SK-N-SH treated with all-trans-retinoic acid at 6 μM for 48 hours (cell line): ENCODE results near the gene SLC16A12.

ENCODE experiments used
- ATAC-seq: fragments of 200-7000 bp; cut with Tn5 transposase; 3 replicates; pipeline ENCODE4 v1.9.1; 2020; ENCODE audit warnings: mild to moderate bottlenecking, moderate library complexity
- ARNTL ChIP-seq: fragments of 450-650 bp; formaldehyde crosslinking; IDR thresholded peaks from 2 replicates; pipeline ENCODE4 v1.5.0; 2020; ENCODE audit warnings: low read depth, mild to moderate bottlenecking, moderate library complexity, borderline replicate concordance
- BACH2 ChIP-seq: fragments of 250-450 bp; sonication (Bioruptor Pico); IDR thresholded peaks from 2 replicates; pipeline ENCODE4 v1.9.0; 2021; ENCODE audit warnings: mild to moderate bottlenecking, borderline replicate concordance
- CSDC2 ChIP-seq: fragments of 250-450 bp; sonication (Bioruptor Pico); IDR thresholded peaks from 2 replicates; pipeline ENCODE4 v1.5.0; 2020; ENCODE audit warnings: mild to moderate bottlenecking, moderate library complexity
- CSRNP3 ChIP-seq: fragments of 250-450 bp; sonication (Bioruptor Pico); IDR thresholded peaks from 2 replicates; pipeline ENCODE4 v1.5.1; 2021; ENCODE audit warnings: mild to moderate bottlenecking, moderate library complexity
- ESRRG ChIP-seq: fragments of 250-450 bp; sonication (Bioruptor Pico); IDR thresholded peaks from 2 replicates; pipeline ENCODE4 v1.6.1; 2021; ENCODE audit warnings: mild to moderate bottlenecking
- GLIS3 ChIP-seq: fragments of 250-450 bp; sonication (Bioruptor Pico); IDR thresholded peaks from 2 replicates; pipeline ENCODE4 v1.5.0; 2020; ENCODE audit warnings: mild to moderate bottlenecking, moderate library complexity
- ISL1 ChIP-seq: fragments of 250-450 bp; sonication (Bioruptor Pico); IDR thresholded peaks from 2 replicates; pipeline ENCODE4 v2.1.2; 2022; ENCODE audit warnings: mild to moderate bottlenecking, moderate library complexity
- RARB ChIP-seq: fragments of 250-450 bp; sonication (Bioruptor Pico); IDR thresholded peaks from 2 replicates; pipeline ENCODE4 v1.8.0; 2021; ENCODE audit warnings: mild to moderate bottlenecking, moderate library complexity
- SNAI2 ChIP-seq: fragments of 250-450 bp; sonication (Bioruptor Pico); IDR thresholded peaks from 2 replicates; pipeline ENCODE4 v1.5.0; 2020; ENCODE audit warnings: mild to moderate bottlenecking, moderate library complexity
- TCF4 ChIP-seq: fragments of 250-450 bp; sonication (Bioruptor Pico); IDR thresholded peaks from 2 replicates; pipeline ENCODE4 v1.8.0; 2021; ENCODE audit warnings: mild to moderate bottlenecking, moderate library complexity, borderline replicate concordance
- TOX ChIP-seq: fragments of 250-450 bp; sonication (Bioruptor Pico); IDR thresholded peaks from 2 replicates; pipeline ENCODE4 v1.8.0; 2021; ENCODE audit warnings: mild to moderate bottlenecking, moderate library complexity, borderline replicate concordance
- TSHZ2 ChIP-seq: fragments of 250-450 bp; sonication (Bioruptor Pico); IDR thresholded peaks from 2 replicates; pipeline ENCODE4 v1.5.0; 2020; ENCODE audit warnings: mild to moderate bottlenecking, moderate library complexity
- ZC3H10 ChIP-seq: fragments of 250-450 bp; sonication (Bioruptor Pico); IDR thresholded peaks from 2 replicates; pipeline ENCODE4 v1.5.1; 2021; ENCODE audit warnings: mild to moderate bottlenecking, moderate library complexity
- ZFP3 ChIP-seq: fragments of 250-450 bp; sonication (Bioruptor Pico); IDR thresholded peaks from 2 replicates; pipeline ENCODE4 v1.5.0; 2020; ENCODE audit warnings: mild to moderate bottlenecking, moderate library complexity
- ZFP30 ChIP-seq: fragments of 450-650 bp; formaldehyde crosslinking; IDR thresholded peaks from 2 replicates; pipeline ENCODE4 v1.5.0; 2022; ENCODE audit warnings: mild to moderate bottlenecking, moderate library complexity
- ZNF565 ChIP-seq: fragments of 450-650 bp; formaldehyde crosslinking; conservative IDR thresholded peaks from 2 replicates; pipeline ENCODE4 v1.5.0; 2020; ENCODE audit warnings: low read depth, mild to moderate bottlenecking, moderate library complexity
- ZNF70 ChIP-seq: fragments of 450-650 bp; formaldehyde crosslinking; IDR thresholded peaks from 2 replicates; pipeline ENCODE4 v1.5.0; 2020; ENCODE audit warnings: mild to moderate bottlenecking, moderate library complexity
- ZNF8 ChIP-seq: fragments of 450-650 bp; formaldehyde crosslinking; IDR thresholded peaks from 2 replicates; pipeline ENCODE4 v1.5.0; 2020; ENCODE audit warnings: mild to moderate bottlenecking, moderate library complexity
- TF ChIP-seq, protein P1 (sequence below): fragments of 250-450 bp; sonication (Bioruptor Pico); IDR thresholded peaks from 2 replicates; pipeline ENCODE4 v1.8.0; 2020; ENCODE audit warnings: mild to moderate bottlenecking, moderate library complexity, borderline replicate concordance
- TF ChIP-seq, protein P2 (sequence below): fragments of 250-450 bp; sonication (Bioruptor Pico); IDR thresholded peaks from 2 replicates; pipeline ENCODE4 v1.5.1; 2020; ENCODE audit warnings: low read depth, mild to moderate bottlenecking, moderate library complexity

Gene SLC16A12

GRCh38 chr10:89398003-89398749 is 137.2 kb downstream of the SLC16A12 start:
- ATAC-seq, result no peak
- TF ChIP-seq ZFP30 (CRISPR knock-in tag) (no peak), CSRNP3 (CRISPR knock-in tag) (no peak), SNAI2 (CRISPR knock-in tag) (no peak), ZNF70 (CRISPR knock-in tag) (no peak), ARNTL (CRISPR knock-in tag) (no peak), RARB (CRISPR knock-in tag) (no peak), TOX (CRISPR knock-in tag) (no peak), ZNF565 (CRISPR knock-in tag) (no peak), ZC3H10 (CRISPR knock-in tag) (no peak), CSDC2 (CRISPR knock-in tag) (no peak), ISL1 (CRISPR knock-in tag) (no peak), BACH2 (CRISPR knock-in tag) (no peak), ESRRG (CRISPR knock-in tag) (no peak), ZFP3 (CRISPR knock-in tag) (no peak), ZNF8 (CRISPR knock-in tag) (no peak), TSHZ2 (CRISPR knock-in tag) (no peak)
- TF ChIP-seq, protein P1, sequence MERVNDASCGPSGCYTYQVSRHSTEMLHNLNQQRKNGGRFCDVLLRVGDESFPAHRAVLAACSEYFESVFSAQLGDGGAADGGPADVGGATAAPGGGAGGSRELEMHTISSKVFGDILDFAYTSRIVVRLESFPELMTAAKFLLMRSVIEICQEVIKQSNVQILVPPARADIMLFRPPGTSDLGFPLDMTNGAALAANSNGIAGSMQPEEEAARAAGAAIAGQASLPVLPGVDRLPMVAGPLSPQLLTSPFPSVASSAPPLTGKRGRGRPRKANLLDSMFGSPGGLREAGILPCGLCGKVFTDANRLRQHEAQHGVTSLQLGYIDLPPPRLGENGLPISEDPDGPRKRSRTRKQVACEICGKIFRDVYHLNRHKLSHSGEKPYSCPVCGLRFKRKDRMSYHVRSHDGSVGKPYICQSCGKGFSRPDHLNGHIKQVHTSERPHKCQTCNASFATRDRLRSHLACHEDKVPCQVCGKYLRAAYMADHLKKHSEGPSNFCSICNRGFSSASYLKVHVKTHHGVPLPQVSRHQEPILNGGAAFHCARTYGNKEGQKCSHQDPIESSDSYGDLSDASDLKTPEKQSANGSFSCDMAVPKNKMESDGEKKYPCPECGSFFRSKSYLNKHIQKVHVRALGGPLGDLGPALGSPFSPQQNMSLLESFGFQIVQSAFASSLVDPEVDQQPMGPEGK (CRISPR knock-in tag), result no peak
- TF ChIP-seq, protein P2, sequence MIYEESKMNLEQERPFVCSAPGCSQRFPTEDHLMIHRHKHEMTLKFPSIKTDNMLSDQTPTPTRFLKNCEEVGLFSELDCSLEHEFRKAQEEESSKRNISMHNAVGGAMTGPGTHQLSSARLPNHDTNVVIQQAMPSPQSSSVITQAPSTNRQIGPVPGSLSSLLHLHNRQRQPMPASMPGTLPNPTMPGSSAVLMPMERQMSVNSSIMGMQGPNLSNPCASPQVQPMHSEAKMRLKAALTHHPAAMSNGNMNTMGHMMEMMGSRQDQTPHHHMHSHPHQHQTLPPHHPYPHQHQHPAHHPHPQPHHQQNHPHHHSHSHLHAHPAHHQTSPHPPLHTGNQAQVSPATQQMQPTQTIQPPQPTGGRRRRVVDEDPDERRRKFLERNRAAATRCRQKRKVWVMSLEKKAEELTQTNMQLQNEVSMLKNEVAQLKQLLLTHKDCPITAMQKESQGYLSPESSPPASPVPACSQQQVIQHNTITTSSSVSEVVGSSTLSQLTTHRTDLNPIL (CRISPR knock-in tag), result no peak

- TF ChIP-seq, protein P2 (CRISPR knock-in tag), result no peak
- TF ChIP-seq TCF4 (CRISPR knock-in tag) (no peak), GLIS3 (CRISPR knock-in tag) (no peak), BACH2 (CRISPR knock-in tag) (no peak), RARB (CRISPR knock-in tag) (no peak), ZC3H10 (CRISPR knock-in tag) (no peak)
- no peak for ATAC-seq
These were observed 140.3 kb downstream of the SLC16A12 start for GRCh38 chr10:89395141-89395540.

DNA sequence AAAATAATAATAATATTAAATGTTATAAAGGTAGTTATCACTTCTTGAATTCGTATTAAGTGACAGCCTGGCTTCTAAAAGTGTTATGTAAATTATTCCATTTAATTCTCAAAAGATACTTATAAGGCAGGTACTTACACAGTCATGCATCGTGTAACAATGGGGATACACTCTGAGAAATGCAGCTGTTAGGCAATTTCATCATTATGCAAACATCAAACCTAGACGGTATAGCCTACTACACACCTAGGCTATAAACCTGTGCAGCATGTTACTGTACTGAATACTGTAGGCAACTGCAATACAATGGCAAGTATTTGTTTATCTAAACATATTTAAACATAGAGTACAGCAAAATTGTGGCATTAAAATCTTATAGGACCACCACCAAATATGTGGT is 141.5 kb downstream of the SLC16A12 start:
- no peak for ATAC-seq

More for the DNA sequence above, 141.5 kb downstream of the SLC16A12 start:
- TF ChIP-seq SNAI2 (CRISPR knock-in tag) (no peak), ZNF70 (CRISPR knock-in tag) (no peak), ZFP30 (CRISPR knock-in tag) (no peak), GLIS3 (CRISPR knock-in tag) (no peak), ZC3H10 (CRISPR knock-in tag) (no peak), ESRRG (CRISPR knock-in tag) (no peak), RARB (CRISPR knock-in tag) (no peak), CSDC2 (CRISPR knock-in tag) (no peak), ZNF8 (CRISPR knock-in tag) (no peak)
